KOPT-K1 (cell line): ENCODE data around the gene NTMT1.

Experiments
- H3K27ac ChIP-seq: fragments of 200-600 bp; sonication (generic); 2 replicates; pipeline ENCODE4 v1.5.1; 2016; ENCODE audit warnings: antibody characterized with exemption, mild to moderate bottlenecking, low read depth, low read length; ENCODE audit not compliant: poor library complexity, severe bottlenecking
- H3K36me3 ChIP-seq: fragments of 200-600 bp; sonication (generic); 2 replicates; pipeline ENCODE4 v1.5.1; 2017; ENCODE audit warnings: antibody characterized with exemption, mild to moderate bottlenecking, low read length, moderate library complexity; ENCODE audit not compliant: insufficient read depth
- H3K9me3 ChIP-seq: fragments of 200-600 bp; sonication (generic); 2 replicates; pipeline ENCODE4 v1.5.1; 2017; ENCODE audit warnings: antibody characterized with exemption, low read length, mild to moderate bottlenecking; ENCODE audit not compliant: insufficient read depth, poor library complexity, severe bottlenecking

Gene NTMT1

GRCh38 chr9:129665389-129665775 is 39.4 kb downstream of the NTMT1 start, which contains the start of gene PRRX2:
PRRX2 (plus strand) TSS chr9:129665647; CDS start chr9:129665868, 221 bp downstream.
- H3K9me3 ChIP-seq = no peaks in the 10 kb centered on the region
- no peaks in the 10 kb centered on the region for H3K36me3 ChIP-seq
- H3K27ac ChIP-seq = no peak within 1 kb of the TSS

GRCh38 chr9:129665814-129666520 is 40.0 kb downstream of the NTMT1 start:
- Histone ChIP-seq H3K27ac (no peak overlapping the region), H3K9me3 (no peaks in the 10 kb centered on the region), H3K36me3 (no peaks in the 10 kb centered on the region)

- no peaks in the 10 kb centered on the region for H3K9me3 ChIP-seq
- H3K27ac ChIP-seq = no peak overlapping the region
Observed at GRCh38 chr9:129666575-129666974, 40.6 kb downstream of the NTMT1 start.

GRCh38 chr9:129667378-129667777 is 41.4 kb downstream of the NTMT1 start:
- H3K27ac ChIP-seq = no peak overlapping the region
- H3K36me3 ChIP-seq = no peaks in the 10 kb centered on the region
- H3K9me3 ChIP-seq = no peaks in the 10 kb centered on the region

More at GRCh38 chr9:129666575-129666974, 40.6 kb downstream of the NTMT1 start:
- no peaks in the 10 kb centered on the region for H3K36me3 ChIP-seq

- Histone ChIP-seq H3K36me3 (no peaks in the 10 kb centered on the region), H3K9me3 (no peaks in the 10 kb centered on the region), H3K27ac (no peak overlapping the region)
Observed at GRCh38 chr9:129667850-129668249, 41.9 kb downstream of the NTMT1 start.

GRCh38 chr9:129669141-129669718 is 43.3 kb downstream of the NTMT1 start:
- H3K36me3 ChIP-seq = no peaks in the 10 kb centered on the region
- H3K27ac ChIP-seq = no peak overlapping the region
- H3K9me3 ChIP-seq = no peaks in the 10 kb centered on the region

GRCh38 chr9:129669946-129670345 is 44.0 kb downstream of the NTMT1 start:
- Histone ChIP-seq H3K9me3 (no peaks in the 10 kb centered on the region), H3K27ac (no peak overlapping the region), H3K36me3 (no peaks in the 10 kb centered on the region)

GRCh38 chr9:129671065-129671464 is 45.1 kb downstream of the NTMT1 start:
- H3K36me3 ChIP-seq = no peaks in the 10 kb centered on the region
- no peaks in the 10 kb centered on the region for H3K9me3 ChIP-seq
- H3K27ac ChIP-seq = no peak overlapping the region

GRCh38 chr9:129671519-129671918 is 45.6 kb downstream of the NTMT1 start:
- H3K36me3 ChIP-seq = no peaks in the 10 kb centered on the region
- H3K9me3 ChIP-seq = no peaks in the 10 kb centered on the region
- H3K27ac ChIP-seq = no peak overlapping the region

- no peaks in the 10 kb centered on the region for H3K9me3 ChIP-seq
- H3K36me3 ChIP-seq = no peaks in the 10 kb centered on the region
- no peak overlapping the region for H3K27ac ChIP-seq
Observed at GRCh38 chr9:129672702-129673101, 46.7 kb downstream of the NTMT1 start.

GRCh38 chr9:129673602-129674001 is 47.6 kb downstream of the NTMT1 start:
- Histone ChIP-seq H3K27ac (no peak overlapping the region), H3K9me3 (no peaks in the 10 kb centered on the region), H3K36me3 (no peaks in the 10 kb centered on the region)

- Histone ChIP-seq H3K9me3 (no peaks in the 10 kb centered on the region), H3K27ac (no peak overlapping the region), H3K36me3 (no peaks in the 10 kb centered on the region)
Observed at GRCh38 chr9:129674229-129674628, 48.3 kb downstream of the NTMT1 start.

GRCh38 chr9:129675620-129676019 is 49.7 kb downstream of the NTMT1 start:
- H3K27ac ChIP-seq = no peak overlapping the region
- no peaks in the 10 kb centered on the region for H3K36me3 ChIP-seq
- no peaks in the 10 kb centered on the region for H3K9me3 ChIP-seq

GRCh38 chr9:129676287-129676686 is 50.3 kb downstream of the NTMT1 start:
- no peaks in the 10 kb centered on the region for H3K9me3 ChIP-seq
- no peaks in the 10 kb centered on the region for H3K36me3 ChIP-seq
- no peak overlapping the region for H3K27ac ChIP-seq

GRCh38 chr9:129676975-129677374 is 51.0 kb downstream of the NTMT1 start:
- Histone ChIP-seq H3K27ac (no peak overlapping the region), H3K9me3 (no peaks in the 10 kb centered on the region), H3K36me3 (no peaks in the 10 kb centered on the region)

GRCh38 chr9:129677456-129677855 is 51.5 kb downstream of the NTMT1 start:
- H3K9me3 ChIP-seq = no peaks in the 10 kb centered on the region
- no peak overlapping the region for H3K27ac ChIP-seq
- H3K36me3 ChIP-seq = no peaks in the 10 kb centered on the region
